HepG2 (cell line): Measurements from ENCODE around the gene CTAGE1. TPM values are rescaled to one million over a fixed set of nuclear protein-coding genes. Genes with fewer than 3 reads are reported as not detected.

Source experiments
- ATAC-seq: fragments of 200-7000 bp; cut with Tn5 transposase; 3 replicates; pipeline ENCODE4 v1.9.1; 2020; ENCODE audit warnings: mild to moderate bottlenecking, moderate library complexity
- BruUV-seq: library from RNA; stranded (reverse); fragments of 400-500 nt; replicated peaks from 2 replicates; lab custom pipeline; 2021; lab: Mats Ljungman, UMichigan
- CTCF ChIA-PET: fragments of 300-600 bp; formaldehyde crosslinking; extraction: SDS; loops from one replicate; lab custom pipeline; 2021; ENCODE audit warnings: low total read pairs, inconsistent platforms, low intra/inter-chr PET ratio; lab: Yijun Ruan, JAX
- POLR2A ChIA-PET: fragments of 350-600 bp; sonication (Branson Sonifier 250); formaldehyde crosslinking; loops from one replicate; lab custom pipeline; 2020; ENCODE audit warnings: antibody characterized with exemption, inconsistent platforms; lab: Yijun Ruan, JAX
- DNase-seq: peaks from one replicate; pipeline ENCODE4 v3.0.0-alpha.2; 2015; ENCODE audit warnings: low spot score
- FAIRE-seq: peaks from 3 replicates; lab custom pipeline; 2011; peaks lifted over from hg19 to GRCh38; lab: Jason Lieb, UNC
- H2AFZ ChIP-seq: one replicate; pipeline ENCODE4 v1.6.1; 2011; ENCODE audit warnings: low read length, inconsistent platforms
- H3K27ac ChIP-seq: fragments of 300-600 bp; 3 replicates; pipeline ENCODE4 v1.8.0; 2011; ENCODE audit warnings: mixed run types, mild to moderate bottlenecking, mixed read lengths, low read length, inconsistent platforms; ENCODE audit not compliant: insufficient read depth; ENCODE audit errors: extremely low read length
- H3K27me3 ChIP-seq, 2 experiments: fragments of 200-600 bp in 1 of 2; 2 replicates in 1 of 2; 3 replicates in 1 of 2; pipeline versions ENCODE4 v1.6.0 to v1.8.0; 2011; ENCODE audit warnings: low read length in 2 of 2, mild to moderate bottlenecking in 2 of 2, moderate library complexity in 2 of 2, inconsistent platforms in 1 of 2; ENCODE audit not compliant: insufficient read depth in 2 of 2, control insufficient read depth in 1 of 2
- H3K36me3 ChIP-seq, 2 experiments: fragments of 200-600 bp in 1 of 2; replicated peaks in 1 of 2; 2 replicates in 1 of 2; 3 replicates in 1 of 2; pipeline versions ENCODE4 v1.5.1 to v1.8.0; 2011; ENCODE audit warnings: low read length in 2 of 2, inconsistent platforms in 1 of 2; ENCODE audit not compliant: insufficient read depth in 2 of 2, control insufficient read depth in 1 of 2
- H3K4me1 ChIP-seq: 2 replicates; pipeline ENCODE4 v1.5.1; 2012; ENCODE audit warnings: low read length, inconsistent platforms; ENCODE audit not compliant: insufficient read depth
- H3K4me2 ChIP-seq: 2 replicates; pipeline ENCODE4 v1.6.0; 2011; ENCODE audit warnings: low read depth, low read length, inconsistent platforms
- H3K4me3 ChIP-seq, 3 experiments: fragments of 200-600 bp in 1 of 3; sonication (generic), shearing (Covaris generic) in 1 of 3; replicated peaks in 1 of 3; 2 replicates each; pipeline ENCODE4 v1.5.1; 2011 to 2016; ENCODE audit warnings: low read length in 3 of 3, inconsistent platforms in 2 of 3, low read depth in 2 of 3, mild to moderate bottlenecking in 2 of 3, control low read depth in 1 of 3, mixed read lengths in 1 of 3; ENCODE audit not compliant: insufficient read depth in 1 of 3
- H3K79me2 ChIP-seq: one replicate; pipeline ENCODE4 v1.6.1; 2011; ENCODE audit warnings: low read length, inconsistent platforms; ENCODE audit not compliant: insufficient read depth
- H3K9ac ChIP-seq: 2 replicates; pipeline ENCODE4 v1.6.0; 2011; ENCODE audit warnings: mild to moderate bottlenecking, low read depth, low read length, inconsistent platforms; ENCODE audit not compliant: insufficient read depth
- H3K9me3 ChIP-seq: 2 replicates; pipeline ENCODE4 v1.5.1; 2012; ENCODE audit warnings: mild to moderate bottlenecking, low read length
- H4K20me1 ChIP-seq: 2 replicates; pipeline ENCODE4 v1.6.0; 2011; ENCODE audit warnings: inconsistent platforms, mild to moderate bottlenecking, low read length, moderate library complexity; ENCODE audit not compliant: insufficient read depth
- ARNTL ChIP-seq: sonication (generic); formaldehyde crosslinking; IDR thresholded peaks from 2 replicates; pipeline ENCODE4 v1.4.0; 2020; ENCODE audit warnings: mild to moderate bottlenecking, missing genetic modification reagents
- ATF7-NPFF ChIP-seq: sonication (generic); formaldehyde crosslinking; IDR thresholded peaks from 2 replicates; pipeline ENCODE4 v1.8.1; 2023; ENCODE audit warnings: mild to moderate bottlenecking, low read depth, missing genetic modification reagents, moderate library complexity
- HMG20A ChIP-seq: IDR thresholded peaks from 2 replicates; pipeline ENCODE4 v1.6.1; 2016; ENCODE audit warnings: borderline replicate concordance
- MLLT10 ChIP-seq: sonication (generic); formaldehyde crosslinking; IDR thresholded peaks from 2 replicates; pipeline ENCODE4 v1.4.0; 2020; ENCODE audit warnings: missing genetic modification reagents
- MTF2 ChIP-seq: sonication (generic); formaldehyde crosslinking; IDR thresholded peaks from 2 replicates; pipeline ENCODE4 v1.5.0; 2020; ENCODE audit warnings: missing genetic modification reagents, borderline replicate concordance
- NFYC ChIP-seq: IDR thresholded peaks from 2 replicates; pipeline ENCODE4 v1.6.1; 2016; ENCODE audit warnings: missing genetic modification reagents, missing compliant biosample characterization
- SAFB2 ChIP-seq: sonication (generic); formaldehyde crosslinking; IDR thresholded peaks from 2 replicates; pipeline ENCODE4 v1.5.1; 2020; ENCODE audit warnings: missing genetic modification reagents, low read depth, mild to moderate bottlenecking, borderline replicate concordance
- SP5 ChIP-seq: IDR thresholded peaks from 2 replicates; pipeline ENCODE4 v1.6.1; 2016; ENCODE audit warnings: low read depth, borderline replicate concordance
- TP53 ChIP-seq: sonication (generic); formaldehyde crosslinking; conservative IDR thresholded peaks from 2 replicates; pipeline ENCODE4 v1.4.0; 2020; ENCODE audit warnings: missing genetic modification reagents
- U2AF1 ChIP-seq: fragments of 200-400 bp; formaldehyde crosslinking; optimal IDR thresholded peaks from 2 replicates; pipeline ENCODE3; 2017; ENCODE audit warnings: mild to moderate bottlenecking, low read depth, low read length
- ZFX ChIP-seq: sonication (generic); formaldehyde crosslinking; IDR thresholded peaks from 2 replicates; pipeline ENCODE4 v1.4.0; 2020; ENCODE audit warnings: mild to moderate bottlenecking, low read depth, missing genetic modification reagents, moderate library complexity
- ZNF414 ChIP-seq: sonication (generic); formaldehyde crosslinking; IDR thresholded peaks from 2 replicates; pipeline ENCODE4 v1.5.0; 2020; ENCODE audit warnings: missing genetic modification reagents
- ZNF572 ChIP-seq: sonication (generic); formaldehyde crosslinking; IDR thresholded peaks from 2 replicates; pipeline ENCODE4 v1.5.1; 2020; ENCODE audit warnings: mild to moderate bottlenecking, missing genetic modification reagents
- ZNF629 ChIP-seq: sonication (generic); formaldehyde crosslinking; conservative IDR thresholded peaks from 2 replicates; pipeline ENCODE4 v1.5.0; 2020; ENCODE audit warnings: missing genetic modification reagents
- ZSCAN12 ChIP-seq: sonication (generic); formaldehyde crosslinking; IDR thresholded peaks from 2 replicates; pipeline ENCODE4 v1.9.0; 2021; ENCODE audit warnings: mild to moderate bottlenecking, missing genetic modification reagents
- WGBS: methylation state at CpG from one replicate; pipeline ENCODE4 v1.1.6; 2017; ENCODE audit warnings: low lambda C conversion rate; 5-methylcytosine and 5-hydroxymethylcytosine counted together
- in situ Hi-C: cut with HindIII; loops from 2 replicates; pipeline ENCODE4 v1.10.0; 2017; ENCODE audit warnings: low pct_unique_long_range_greater_than_20kb; ENCODE audit not compliant: extremely low pct_ligation_motif_present
- intact Hi-C: fragments of 100-400 bp; cut with micrococcal nuclease; formaldehyde crosslinking; loops from one replicate; pipeline ENCODE4 v1.10.0; 2022; ENCODE audit not compliant: unreplicated experiment
- polyA plus RNA-seq, 8 experiments: library from polyadenylated mRNA; depleted of rRNA in 3 of 8; stranded (reverse) in 7 of 8; unstranded in 1 of 8; fragments of >200 nt; fragmentation: Illumina TruSeq in 4 of 8; extraction: Trizol in 4 of 8; gene quantifications; 2 replicates each; pipeline versions ENCODE4 v1.2.1 to v1.2.3, GENCODE V29; 2011 to 2016; ENCODE audit warnings: low read depth in 4 of 8, missing spikeins in 1 of 8, mixed read lengths in 1 of 8; ENCODE audit not compliant: insufficient read depth in 1 of 8
- total RNA-seq, 5 experiments: library from RNA; depleted of rRNA; stranded (reverse); fragments of >200 nt; fragmentation: Illumina TruSeq; extraction: Trizol; gene quantifications; 2 replicates each; pipeline ENCODE4 v1.2.3, GENCODE V29; 2016; ENCODE audit warnings: low read depth in 1 of 5
- TF ChIP-seq, protein P1 (sequence below): sonication (generic); formaldehyde crosslinking; IDR thresholded peaks from 2 replicates; pipeline ENCODE4 v1.4.0; 2020; ENCODE audit warnings: mild to moderate bottlenecking, missing genetic modification reagents
- TF ChIP-seq, protein P2 (sequence below): sonication (generic); formaldehyde crosslinking; IDR thresholded peaks from 2 replicates; pipeline ENCODE4 v1.4.0; 2020; ENCODE audit warnings: missing genetic modification reagents, mild to moderate bottlenecking, borderline replicate concordance
- TF ChIP-seq, protein P3 (sequence below), 2 experiments: fragments of 450-650 bp in 1 of 2; sonication (generic) in 1 of 2; formaldehyde crosslinking; IDR thresholded peaks; 2 replicates each; pipeline versions ENCODE4 v1.5.0 to v1.8.0; 2020 to 2022; ENCODE audit warnings: mild to moderate bottlenecking in 1 of 2, missing genetic modification reagents in 1 of 2

The CTAGE1 gene
- total and polyA plus RNA-seq, 2 of the 13 experiments (the other 11 are each of a cell fraction or from before 2014, with no cell fraction given) = 0.02 TPM; not detected in 1

GRCh38 chr18:22436136-22436535 is 18.4 kb upstream of the CTAGE1 start:
- in situ Hi-C loops (no loop called here), intact Hi-C loops (no loop called here)
- no peak overlapping the region for H2AFZ ChIP-seq
- no peaks in the 10 kb centered on the region; a peak in 1 of 5 replicates for H3K27me3 ChIP-seq
- H3K4me1 ChIP-seq = no peaks in the 10 kb centered on the region
- DNase-seq (no peak), FAIRE-seq (no peak), ATAC-seq (no peak)
- H4K20me1 ChIP-seq = no peaks in the 10 kb centered on the region
- H3K79me2 ChIP-seq = no peaks in the 10 kb centered on the region
- H3K36me3 ChIP-seq = no peaks in the 10 kb centered on the region
- ChIA-PET CTCF (no interaction called here), POLR2A (no interaction called here)
- WGBS = 5% methylated on average over 4 of the region's 4 CpGs
- no peak overlapping the region for H3K27ac ChIP-seq
- TF ChIP-seq SAFB2 = no peak
- TF ChIP-seq, protein P1, sequence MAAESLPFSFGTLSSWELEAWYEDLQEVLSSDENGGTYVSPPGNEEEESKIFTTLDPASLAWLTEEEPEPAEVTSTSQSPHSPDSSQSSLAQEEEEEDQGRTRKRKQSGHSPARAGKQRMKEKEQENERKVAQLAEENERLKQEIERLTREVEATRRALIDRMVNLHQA (CRISPR knock-in tag) = no peak
- no peak for TF ChIP-seq ATF7-NPFF (CRISPR knock-in tag)
- no peak for TF ChIP-seq ZSCAN12 (CRISPR knock-in tag)
- no peak for TF ChIP-seq MTF2 (CRISPR knock-in tag)
- TF ChIP-seq U2AF1 = no peak
- TF ChIP-seq, protein P2, sequence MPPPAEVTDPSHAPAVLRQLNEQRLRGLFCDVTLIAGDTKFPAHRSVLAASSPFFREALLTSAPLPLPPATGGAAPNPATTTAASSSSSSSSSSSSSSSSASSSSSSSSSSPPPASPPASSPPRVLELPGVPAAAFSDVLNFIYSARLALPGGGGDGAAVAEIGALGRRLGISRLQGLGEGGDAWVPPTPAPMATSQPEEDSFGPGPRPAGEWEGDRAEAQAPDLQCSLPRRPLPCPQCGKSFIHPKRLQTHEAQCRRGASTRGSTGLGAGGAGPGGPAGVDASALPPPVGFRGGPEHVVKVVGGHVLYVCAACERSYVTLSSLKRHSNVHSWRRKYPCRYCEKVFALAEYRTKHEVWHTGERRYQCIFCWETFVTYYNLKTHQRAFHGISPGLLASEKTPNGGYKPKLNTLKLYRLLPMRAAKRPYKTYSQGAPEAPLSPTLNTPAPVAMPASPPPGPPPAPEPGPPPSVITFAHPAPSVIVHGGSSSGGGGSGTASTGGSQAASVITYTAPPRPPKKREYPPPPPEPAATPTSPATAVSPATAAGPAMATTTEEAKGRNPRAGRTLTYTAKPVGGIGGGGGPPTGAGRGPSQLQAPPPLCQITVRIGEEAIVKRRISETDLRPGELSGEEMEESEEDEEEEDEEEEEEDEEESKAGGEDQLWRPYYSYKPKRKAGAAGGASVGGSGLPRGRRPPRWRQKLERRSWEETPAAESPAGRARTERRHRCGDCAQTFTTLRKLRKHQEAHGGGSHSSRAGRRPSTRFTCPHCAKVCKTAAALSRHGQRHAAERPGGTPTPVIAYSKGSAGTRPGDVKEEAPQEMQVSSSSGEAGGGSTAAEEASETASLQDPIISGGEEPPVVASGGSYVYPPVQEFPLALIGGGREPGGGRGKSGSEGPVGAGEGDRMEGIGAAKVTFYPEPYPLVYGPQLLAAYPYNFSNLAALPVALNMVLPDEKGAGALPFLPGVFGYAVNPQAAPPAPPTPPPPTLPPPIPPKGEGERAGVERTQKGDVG = no peak
- TF ChIP-seq NFYC (CRISPR knock-in tag) = no peak
- no peak for TF ChIP-seq HMG20A (CRISPR knock-in tag)
- TF ChIP-seq, protein P3, sequence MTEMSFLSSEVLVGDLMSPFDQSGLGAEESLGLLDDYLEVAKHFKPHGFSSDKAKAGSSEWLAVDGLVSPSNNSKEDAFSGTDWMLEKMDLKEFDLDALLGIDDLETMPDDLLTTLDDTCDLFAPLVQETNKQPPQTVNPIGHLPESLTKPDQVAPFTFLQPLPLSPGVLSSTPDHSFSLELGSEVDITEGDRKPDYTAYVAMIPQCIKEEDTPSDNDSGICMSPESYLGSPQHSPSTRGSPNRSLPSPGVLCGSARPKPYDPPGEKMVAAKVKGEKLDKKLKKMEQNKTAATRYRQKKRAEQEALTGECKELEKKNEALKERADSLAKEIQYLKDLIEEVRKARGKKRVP (CRISPR knock-in tag; IDR thresholded peaks at IDR 0.05) = no peak
- no peak for TF ChIP-seq ZFX (CRISPR knock-in tag)
- TF ChIP-seq ARNTL (CRISPR knock-in tag) = no peak
- TF ChIP-seq ZNF629 (CRISPR knock-in tag) = no peak
- no peak for TF ChIP-seq SP5 (CRISPR knock-in tag)
- no peak for TF ChIP-seq TP53 (CRISPR knock-in tag)
- TF ChIP-seq ZNF572 (CRISPR knock-in tag) = no peak
- TF ChIP-seq MLLT10 (CRISPR knock-in tag) = no peak
- no peak for TF ChIP-seq ZNF414 (CRISPR knock-in tag)
- H3K4me2 ChIP-seq = no peak overlapping the region
- no peak overlapping the region for H3K4me3 ChIP-seq
- no peaks in the 10 kb centered on the region for H3K9me3 ChIP-seq
- no peak overlapping the region for H3K9ac ChIP-seq
- no TSS peak for BruUV-seq
